SK-N-SH (cell line): Measurements from ENCODE around the gene SLC9A8. TPM values are rescaled to one million over a fixed set of nuclear protein-coding genes. Genes with fewer than 3 reads are reported as not detected.
"Not testable (repeated sequence)": the region's sequence is repeated elsewhere in the genome, so short reads cannot be mapped to it uniquely, and the experiment has no call there.

ENCODE experiments used
- CTCF ChIA-PET: fragments of 300-600, 350-600 bp; formaldehyde crosslinking; extraction: SDS; loops from one replicate; lab custom pipeline; 2021; lab: Yijun Ruan, JAX
- POLR2A ChIA-PET: fragments of 350-600 bp; sonication (Branson Sonifier 250); formaldehyde crosslinking; extraction: SDS; loops from one replicate; lab custom pipeline; 2020; ENCODE audit warnings: antibody characterized with exemption, inconsistent platforms; lab: Yijun Ruan, JAX
- DNase-seq: peaks from one replicate; pipeline ENCODE4 v3.0.0; 2012
- H2AFZ ChIP-seq: fragments of 200-600 bp; sonication (generic); 2 replicates; pipeline ENCODE4 v1.8.1; 2016; ENCODE audit warnings: antibody characterized with exemption, mild to moderate bottlenecking, low read depth
- H3F3A ChIP-seq: fragments of 200-600 bp; sonication (generic); replicated peaks from 2 replicates; pipeline ENCODE3; 2016; ENCODE audit warnings: antibody characterized with exemption, mild to moderate bottlenecking; ENCODE audit not compliant: insufficient read depth
- H3K27ac ChIP-seq, 2 experiments: fragments of 200-500 bp in 1 of 2; fragments of 200-600 bp in 1 of 2; sonication (Bioruptor generic) in 1 of 2; sonication (generic), shearing (Covaris generic) in 1 of 2; 2 replicates each; pipeline versions ENCODE4 v1.5.1 to v1.6.1; 2014 to 2016; ENCODE audit warnings: low read depth in 2 of 2, inconsistent platforms in 1 of 2, low read length in 1 of 2, mild to moderate bottlenecking in 1 of 2, mixed read lengths in 1 of 2
- H3K27me3 ChIP-seq: fragments of 200-600 bp; sonication (generic), shearing (Covaris generic); 2 replicates; pipeline ENCODE4 v1.6.1; 2016; ENCODE audit warnings: mixed run types; ENCODE audit not compliant: insufficient read depth
- H3K36me3 ChIP-seq, 2 experiments: fragments of 200-500 bp in 1 of 2; fragments of 200-600 bp in 1 of 2; sonication (Bioruptor generic) in 1 of 2; sonication (generic) in 1 of 2; replicated peaks in 1 of 2; 2 replicates each; pipeline versions ENCODE3 to v1.5.1; 2014 to 2016; ENCODE audit warnings: low read length in 1 of 2, mild to moderate bottlenecking in 1 of 2; ENCODE audit not compliant: insufficient read depth in 2 of 2, control insufficient read depth in 1 of 2
- H3K4me1 ChIP-seq, 2 experiments: fragments of 200-500 bp in 1 of 2; fragments of 200-600 bp in 1 of 2; sonication (Bioruptor generic) in 1 of 2; sonication (generic), shearing (Covaris generic) in 1 of 2; 2 replicates each; pipeline versions ENCODE4 v1.5.1 to v1.6.1; 2014 to 2016; ENCODE audit warnings: low read depth in 1 of 2, low read length in 1 of 2, mixed run types in 1 of 2; ENCODE audit not compliant: insufficient read depth in 2 of 2, control insufficient read depth in 1 of 2
- H3K4me2 ChIP-seq: fragments of 200-600 bp; sonication (generic), shearing (Covaris generic); 2 replicates; pipeline ENCODE4 v1.6.1; 2017; ENCODE audit warnings: mixed run types
- H3K4me3 ChIP-seq, 2 experiments: fragments of 200-500 bp in 1 of 2; fragments of 200-600 bp in 1 of 2; sonication (Bioruptor generic) in 1 of 2; sonication (generic), shearing (Covaris generic) in 1 of 2; 2 replicates each; pipeline versions ENCODE4 v1.5.1 to v1.8.1; 2014 to 2016; ENCODE audit warnings: low read depth in 2 of 2, inconsistent platforms in 1 of 2, low read length in 1 of 2, mild to moderate bottlenecking in 1 of 2, mixed read lengths in 1 of 2, moderate library complexity in 1 of 2
- H3K79me2 ChIP-seq: fragments of 200-600 bp; sonication (generic); 2 replicates; pipeline ENCODE4 v1.8.1; 2017; ENCODE audit warnings: mild to moderate bottlenecking; ENCODE audit not compliant: insufficient read depth
- H3K9ac ChIP-seq: fragments of 200-600 bp; sonication (generic); 2 replicates; pipeline ENCODE4 v1.6.1; 2017; ENCODE audit warnings: mixed run types
- H3K9me2 ChIP-seq: fragments of 200-600 bp; sonication (generic); 2 replicates; pipeline ENCODE4 v1.6.1; 2017; ENCODE audit warnings: mixed run types
- H3K9me3 ChIP-seq: fragments of 200-600 bp; sonication (generic); 2 replicates; pipeline ENCODE4 v1.6.1; 2017; ENCODE audit warnings: mixed run types, mild to moderate bottlenecking, moderate library complexity
- H4K20me1 ChIP-seq: fragments of 200-600 bp; sonication (generic); 2 replicates; pipeline ENCODE4 v1.6.1; 2017; ENCODE audit warnings: mild to moderate bottlenecking, mixed run types; ENCODE audit not compliant: insufficient read depth
- ELF1 ChIP-seq: IDR thresholded peaks from 2 replicates; pipeline ENCODE4 v1.4.0; 2012
- EZH2phosphoT487 ChIP-seq: fragments of 200-600 bp; sonication (generic); IDR thresholded peaks from 2 replicates; pipeline ENCODE4 v1.6.1; 2017; ENCODE audit warnings: low read depth, mixed run types, mild to moderate bottlenecking, antibody characterized with exemption, moderate library complexity, borderline replicate concordance
- SIN3A ChIP-seq: IDR thresholded peaks from 2 replicates; pipeline ENCODE4 v1.6.1; 2012; ENCODE audit warnings: low read depth, mild to moderate bottlenecking, low read length, moderate library complexity, borderline replicate concordance
- TCF12 ChIP-seq: IDR thresholded peaks from 2 replicates; pipeline ENCODE4 v1.4.0; 2012
- TEAD4 ChIP-seq: IDR thresholded peaks from 2 replicates; pipeline ENCODE4 v1.4.0; 2012; ENCODE audit warnings: mild to moderate bottlenecking, borderline replicate concordance; ENCODE audit not compliant: insufficient read depth
- WGBS: methylation state at CpG from one replicate; pipeline ENCODE4 v1.1.6; 2017; ENCODE audit warnings: low lambda C conversion rate; 5-methylcytosine and 5-hydroxymethylcytosine counted together
- polyA plus RNA-seq, 3 experiments: library from polyadenylated mRNA; depleted of rRNA; stranded (reverse); fragments of >200 nt; gene quantifications; 2 replicates each; pipeline ENCODE4 v1.2.3, GENCODE V29; 2012
- TF ChIP-seq, protein P1 (sequence below): fragments of 150-350 bp; IDR thresholded peaks from 2 replicates; pipeline ENCODE4 v1.6.1; 2016; ENCODE audit warnings: mild to moderate bottlenecking, low read depth, low read length

Gene SLC9A8
- polyA plus RNA-seq, 1 of the 3 experiments (the other 2 are of a cell fraction) = 3.4 TPM

DNA sequence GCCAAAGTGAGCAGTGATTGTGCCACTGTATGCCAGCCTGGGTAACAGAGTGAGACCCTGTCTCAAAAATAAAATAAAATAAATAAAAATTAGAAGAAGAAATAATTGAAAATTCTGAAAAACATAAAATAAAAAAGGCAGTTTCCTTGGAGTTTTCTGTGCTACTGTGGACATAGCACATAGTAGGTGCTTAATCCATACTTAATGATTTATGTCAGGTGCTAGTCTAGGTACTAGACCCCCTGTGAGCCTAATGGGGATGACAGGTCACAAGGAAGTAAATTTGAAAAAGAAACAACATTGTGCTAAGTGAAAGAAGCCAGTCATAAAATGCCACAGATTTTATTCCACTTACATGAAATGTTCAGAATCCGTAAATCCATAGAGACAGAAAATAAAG is 9.2 kb upstream of the SLC9A8 start:
- Histone ChIP-seq H3K27me3 (no peaks in the 10 kb centered on the region), H3F3A (no peaks in the 10 kb centered on the region), H4K20me1 (no peaks in the 10 kb centered on the region), H3K4me1 (no peaks in the 10 kb centered on the region), H3K79me2 (no peaks in the 10 kb centered on the region), H3K36me3 (no peaks in the 10 kb centered on the region), H3K9ac (no peak overlapping the region), H3K4me2 (no peak overlapping the region), H3K27ac (no peak overlapping the region), H3K9me3 (no peaks in the 10 kb centered on the region), H3K4me3 (no peak overlapping the region), H2AFZ (no peak overlapping the region), H3K9me2 (no peaks in the 10 kb centered on the region)
- ChIA-PET POLR2A (no interaction called here), CTCF (no interaction called here)
- no peak for DNase-seq
- TF ChIP-seq, protein P1, sequence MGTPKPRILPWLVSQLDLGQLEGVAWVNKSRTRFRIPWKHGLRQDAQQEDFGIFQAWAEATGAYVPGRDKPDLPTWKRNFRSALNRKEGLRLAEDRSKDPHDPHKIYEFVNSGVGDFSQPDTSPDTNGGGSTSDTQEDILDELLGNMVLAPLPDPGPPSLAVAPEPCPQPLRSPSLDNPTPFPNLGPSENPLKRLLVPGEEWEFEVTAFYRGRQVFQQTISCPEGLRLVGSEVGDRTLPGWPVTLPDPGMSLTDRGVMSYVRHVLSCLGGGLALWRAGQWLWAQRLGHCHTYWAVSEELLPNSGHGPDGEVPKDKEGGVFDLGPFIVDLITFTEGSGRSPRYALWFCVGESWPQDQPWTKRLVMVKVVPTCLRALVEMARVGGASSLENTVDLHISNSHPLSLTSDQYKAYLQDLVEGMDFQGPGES = no peak
- TF ChIP-seq EZH2phosphoT487 = no peak
- 63% methylated on average over 1 of the region's 1 CpG for WGBS

DNA sequence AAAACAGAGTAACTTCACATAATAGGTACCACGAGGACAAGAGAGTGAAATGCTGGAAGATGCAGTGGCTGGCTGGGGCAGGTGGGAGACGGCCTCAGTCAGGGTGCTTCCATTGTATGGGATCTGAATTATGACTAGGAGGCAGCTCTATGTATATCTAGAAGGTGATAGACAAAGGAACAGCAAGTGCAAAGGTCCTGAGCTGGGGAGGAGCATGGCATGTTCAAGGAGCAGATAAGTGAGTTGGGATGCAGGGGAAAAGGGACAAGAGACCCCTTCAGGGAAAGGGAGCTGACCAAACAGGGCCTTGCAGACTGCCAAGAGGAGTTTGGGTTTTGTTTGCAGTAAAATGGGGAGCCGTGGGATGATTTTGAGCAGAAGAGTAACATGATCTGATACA is 8.3 kb upstream of the SLC9A8 start:
- H3K9ac ChIP-seq = no peak overlapping the region
- CTCF ChIA-PET = no interaction called here

DNA sequence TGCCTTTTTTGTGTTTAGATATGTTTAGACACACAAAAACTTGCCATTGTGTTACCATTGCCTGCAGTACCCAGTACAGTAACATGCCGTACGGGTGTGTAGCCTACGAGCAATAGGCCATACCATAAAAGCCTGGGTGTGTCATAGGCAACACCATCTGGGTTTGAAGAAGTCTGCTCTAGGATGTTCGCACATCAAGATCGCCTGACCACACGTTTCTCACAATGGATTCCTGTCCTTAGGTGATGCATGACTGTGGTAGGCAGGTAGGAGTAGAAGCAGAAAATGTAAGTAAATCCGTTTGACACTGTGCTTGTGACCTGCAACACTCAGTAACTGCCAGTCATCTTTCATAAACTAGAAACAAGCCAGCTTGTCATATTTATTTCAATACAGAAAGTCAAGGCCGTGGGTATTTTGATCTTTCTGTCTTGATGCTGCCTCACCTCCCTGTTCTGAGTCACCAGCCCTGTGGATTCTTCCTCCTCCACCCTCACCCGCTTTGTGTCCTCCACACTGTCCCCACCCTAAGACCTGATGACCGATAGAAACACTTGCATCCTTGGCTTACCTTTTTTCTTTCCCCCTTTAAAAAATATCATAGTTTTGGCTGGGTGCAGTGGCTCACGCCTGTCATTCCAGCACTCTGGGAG is 7.3 kb upstream of the SLC9A8 start:
- H3K9me3 ChIP-seq, H3F3A ChIP-seq, H3K27ac ChIP-seq, H3K9me2 ChIP-seq, CTCF ChIA-PET, H3K9ac ChIP-seq, H3K4me1 ChIP-seq, H3K36me3 ChIP-seq, H3K27me3 ChIP-seq, DNase-seq, H4K20me1 ChIP-seq, H3K4me2 ChIP-seq, H2AFZ ChIP-seq, H3K79me2 ChIP-seq, POLR2A ChIA-PET, H3K4me3 ChIP-seq: not testable (repeated sequence)
- 85% methylated on average over 9 of the region's 11 CpGs for WGBS

More for the DNA sequence above, 8.3 kb upstream of the SLC9A8 start:
- H3K27ac ChIP-seq = no peak overlapping the region
- no peaks in the 10 kb centered on the region for H3K9me3 ChIP-seq
- no peaks in the 10 kb centered on the region for H3K79me2 ChIP-seq
- no peak overlapping the region for H2AFZ ChIP-seq
- H3F3A ChIP-seq = no peaks in the 10 kb centered on the region
- no peaks in the 10 kb centered on the region for H3K4me1 ChIP-seq
- POLR2A ChIA-PET = no interaction called here
- no peaks in the 10 kb centered on the region for H3K36me3 ChIP-seq
- H3K4me2 ChIP-seq = no peak overlapping the region
- H3K27me3 ChIP-seq = no peaks in the 10 kb centered on the region
- WGBS = 67% methylated on average over 3 of the region's 3 CpGs
- DNase-seq = no peak
- TF ChIP-seq SIN3A (no peak), TCF12 (no peak), ELF1 (no peak), TEAD4 (no peak)
- H3K4me3 ChIP-seq = no peak overlapping the region
- no peaks in the 10 kb centered on the region for H4K20me1 ChIP-seq
- no peaks in the 10 kb centered on the region for H3K9me2 ChIP-seq
